ENCODE data around the gene EVPL.

EVPL gene

GRCh38 chr17:76026714-76027158 is 370 bp downstream of the EVPL start:
- H3K9ac ChIP-seq (ENCODE audit: low read depth, low read length), result no peak overlapping the region
- no peak overlapping the region for H3K4me3 ChIP-seq (ENCODE audit: low read depth, low read length)
- peaks cover 6% of the 10 kb centered on the region for H3K4me1 ChIP-seq (ENCODE audit: control insufficient read depth, insufficient read depth, low read length)
- no peaks in the 10 kb centered on the region for H3K36me3 ChIP-seq (ENCODE audit: control insufficient read depth, insufficient read depth, low read length)
- no peaks in the 10 kb centered on the region for H3K27me3 ChIP-seq (ENCODE audit: control insufficient read depth, insufficient read depth, low read length)
- H3K9me3 ChIP-seq (ENCODE audit: control insufficient read depth, insufficient read depth, low read length), result no peaks in the 10 kb centered on the region
- H3K27ac ChIP-seq (ENCODE audit: low read depth, low read length), result no peak overlapping the region

- Histone ChIP-seq H3K27me3 (ENCODE audit: control insufficient read depth, insufficient read depth, low read length) (no peaks in the 10 kb centered on the region), H3K36me3 (ENCODE audit: control insufficient read depth, insufficient read depth, low read length) (no peaks in the 10 kb centered on the region), H3K9me3 (ENCODE audit: control insufficient read depth, insufficient read depth, low read length) (no peaks in the 10 kb centered on the region), H3K27ac (ENCODE audit: low read depth, low read length) (no peak overlapping the region), H3K4me1 (ENCODE audit: control insufficient read depth, insufficient read depth, low read length) (peaks cover 6% of the 10 kb centered on the region), H3K9ac (ENCODE audit: low read depth, low read length) (no peak overlapping the region), H3K4me3 (ENCODE audit: low read depth, low read length) (no peak overlapping the region)
Observed at GRCh38 chr17:76025294-76025693, 1.8 kb downstream of the EVPL start.

GRCh38 chr17:76024353-76024752 is 2.8 kb downstream of the EVPL start:
- Histone ChIP-seq H3K4me3 (ENCODE audit: low read depth, low read length) (no peak overlapping the region), H3K4me1 (ENCODE audit: control insufficient read depth, insufficient read depth, low read length) (peaks cover under 1% of the 10 kb centered on the region; the same call in 1 of the 2 replicates), H3K9ac (ENCODE audit: low read depth, low read length) (no peak overlapping the region), H3K27ac (ENCODE audit: low read depth, low read length) (no peak overlapping the region), H3K27me3 (ENCODE audit: control insufficient read depth, insufficient read depth, low read length) (no peaks in the 10 kb centered on the region), H3K36me3 (ENCODE audit: control insufficient read depth, insufficient read depth, low read length) (no peaks in the 10 kb centered on the region), H3K9me3 (ENCODE audit: control insufficient read depth, insufficient read depth, low read length) (no peaks in the 10 kb centered on the region)

- H3K4me3 ChIP-seq (ENCODE audit: low read depth, low read length), result no peak overlapping the region
- no peaks in the 10 kb centered on the region for H3K27me3 ChIP-seq (ENCODE audit: control insufficient read depth, insufficient read depth, low read length)
- no peak overlapping the region for H3K9ac ChIP-seq (ENCODE audit: low read depth, low read length)
- no peaks in the 10 kb centered on the region for H3K4me1 ChIP-seq (ENCODE audit: control insufficient read depth, insufficient read depth, low read length)
- no peaks in the 10 kb centered on the region for H3K36me3 ChIP-seq (ENCODE audit: control insufficient read depth, insufficient read depth, low read length)
- H3K9me3 ChIP-seq (ENCODE audit: control insufficient read depth, insufficient read depth, low read length), result no peaks in the 10 kb centered on the region
- H3K27ac ChIP-seq (ENCODE audit: low read depth, low read length), result no peak overlapping the region
Observed at GRCh38 chr17:76023900-76024237, 3.2 kb downstream of the EVPL start.

- Histone ChIP-seq H3K36me3 (ENCODE audit: control insufficient read depth, insufficient read depth, low read length) (no peaks in the 10 kb centered on the region), H3K4me1 (ENCODE audit: control insufficient read depth, insufficient read depth, low read length) (no peaks in the 10 kb centered on the region), H3K9me3 (ENCODE audit: control insufficient read depth, insufficient read depth, low read length) (no peaks in the 10 kb centered on the region), H3K27me3 (ENCODE audit: control insufficient read depth, insufficient read depth, low read length) (no peaks in the 10 kb centered on the region), H3K9ac (ENCODE audit: low read depth, low read length) (no peak overlapping the region), H3K27ac (ENCODE audit: low read depth, low read length) (no peak overlapping the region), H3K4me3 (ENCODE audit: low read depth, low read length) (no peak overlapping the region)
Observed at GRCh38 chr17:76022973-76023899, 3.9 kb downstream of the EVPL start.

GRCh38 chr17:76022285-76022684 is 4.8 kb downstream of the EVPL start:
- H3K4me1 ChIP-seq (ENCODE audit: control insufficient read depth, insufficient read depth, low read length), result no peaks in the 10 kb centered on the region
- H3K4me3 ChIP-seq (ENCODE audit: low read depth, low read length), result no peak overlapping the region
- no peaks in the 10 kb centered on the region for H3K9me3 ChIP-seq (ENCODE audit: control insufficient read depth, insufficient read depth, low read length)
- H3K27ac ChIP-seq (ENCODE audit: low read depth, low read length), result no peak overlapping the region
- H3K9ac ChIP-seq (ENCODE audit: low read depth, low read length), result no peak overlapping the region
- H3K27me3 ChIP-seq (ENCODE audit: control insufficient read depth, insufficient read depth, low read length), result no peaks in the 10 kb centered on the region
- no peaks in the 10 kb centered on the region for H3K36me3 ChIP-seq (ENCODE audit: control insufficient read depth, insufficient read depth, low read length)

GRCh38 chr17:76019833-76020467 is 7.2 kb downstream of the EVPL start:
- H3K27me3 ChIP-seq (ENCODE audit: control insufficient read depth, insufficient read depth, low read length), result no peaks in the 10 kb centered on the region
- no peak overlapping the region for H3K4me3 ChIP-seq (ENCODE audit: low read depth, low read length)
- H3K4me1 ChIP-seq (ENCODE audit: control insufficient read depth, insufficient read depth, low read length), result no peaks in the 10 kb centered on the region
- no peak overlapping the region for H3K27ac ChIP-seq (ENCODE audit: low read depth, low read length)
- H3K9ac ChIP-seq (ENCODE audit: low read depth, low read length), result no peak overlapping the region
- H3K9me3 ChIP-seq (ENCODE audit: control insufficient read depth, insufficient read depth, low read length), result no peaks in the 10 kb centered on the region
- no peaks in the 10 kb centered on the region for H3K36me3 ChIP-seq (ENCODE audit: control insufficient read depth, insufficient read depth, low read length)

GRCh38 chr17:76018801-76019200 is 8.3 kb downstream of the EVPL start:
- Histone ChIP-seq H3K27ac (ENCODE audit: low read depth, low read length) (no peak overlapping the region), H3K9me3 (ENCODE audit: control insufficient read depth, insufficient read depth, low read length) (no peaks in the 10 kb centered on the region), H3K36me3 (ENCODE audit: control insufficient read depth, insufficient read depth, low read length) (no peaks in the 10 kb centered on the region), H3K27me3 (ENCODE audit: control insufficient read depth, insufficient read depth, low read length) (no peaks in the 10 kb centered on the region), H3K9ac (ENCODE audit: low read depth, low read length) (no peak overlapping the region), H3K4me3 (ENCODE audit: low read depth, low read length) (no peak overlapping the region), H3K4me1 (ENCODE audit: control insufficient read depth, insufficient read depth, low read length) (no peaks in the 10 kb centered on the region)

- H3K27ac ChIP-seq (ENCODE audit: low read depth, low read length), result no peak overlapping the region
Observed at GRCh38 chr17:76018340-76018680, 8.8 kb downstream of the EVPL start.

GRCh38 chr17:76017481-76018339 is 9.4 kb downstream of the EVPL start:
- Histone ChIP-seq H3K9ac (ENCODE audit: low read depth, low read length) (no peak overlapping the region), H3K27me3 (ENCODE audit: control insufficient read depth, insufficient read depth, low read length) (no peaks in the 10 kb centered on the region), H3K27ac (ENCODE audit: low read depth, low read length) (no peak overlapping the region), H3K4me1 (ENCODE audit: control insufficient read depth, insufficient read depth, low read length) (no peaks in the 10 kb centered on the region), H3K9me3 (ENCODE audit: control insufficient read depth, insufficient read depth, low read length) (no peaks in the 10 kb centered on the region), H3K4me3 (ENCODE audit: low read depth, low read length) (no peak overlapping the region), H3K36me3 (ENCODE audit: control insufficient read depth, insufficient read depth, low read length) (no peaks in the 10 kb centered on the region)

More at GRCh38 chr17:76018340-76018680, 8.8 kb downstream of the EVPL start:
- H3K9ac ChIP-seq (ENCODE audit: low read depth, low read length), result no peak overlapping the region
- H3K36me3 ChIP-seq (ENCODE audit: control insufficient read depth, insufficient read depth, low read length), result no peaks in the 10 kb centered on the region
- no peaks in the 10 kb centered on the region for H3K27me3 ChIP-seq (ENCODE audit: control insufficient read depth, insufficient read depth, low read length)
- no peak overlapping the region for H3K4me3 ChIP-seq (ENCODE audit: low read depth, low read length)
- H3K4me1 ChIP-seq (ENCODE audit: control insufficient read depth, insufficient read depth, low read length), result no peaks in the 10 kb centered on the region
- H3K9me3 ChIP-seq (ENCODE audit: control insufficient read depth, insufficient read depth, low read length), result no peaks in the 10 kb centered on the region

GRCh38 chr17:76014925-76015261 is 12.2 kb downstream of the EVPL start:
- no peaks in the 10 kb centered on the region for H3K36me3 ChIP-seq (ENCODE audit: control insufficient read depth, insufficient read depth, low read length)
- no peaks in the 10 kb centered on the region for H3K9me3 ChIP-seq (ENCODE audit: control insufficient read depth, insufficient read depth, low read length)
- H3K4me1 ChIP-seq (ENCODE audit: control insufficient read depth, insufficient read depth, low read length), result no peaks in the 10 kb centered on the region
- H3K9ac ChIP-seq (ENCODE audit: low read depth, low read length), result no peak overlapping the region
- no peak overlapping the region for H3K4me3 ChIP-seq (ENCODE audit: low read depth, low read length)
- no peaks in the 10 kb centered on the region for H3K27me3 ChIP-seq (ENCODE audit: control insufficient read depth, insufficient read depth, low read length)
- H3K27ac ChIP-seq (ENCODE audit: low read depth, low read length), result no peak overlapping the region
